ENCODE data around the gene AFAP1.
A peak's percentile ranks its signal among the peaks of the same experiment; 100 is the strongest.

The AFAP1 gene

GRCh38 chr4:7760706-7761105 is 179.0 kb downstream of the AFAP1 start:
- H3K36me3 ChIP-seq (ENCODE audit: control insufficient read depth in 2 of 2, insufficient read depth in 2 of 2, low read length in 2 of 2) = peaks cover 28 to 35% of the 10 kb centered on the region in 2 donors

DNA sequence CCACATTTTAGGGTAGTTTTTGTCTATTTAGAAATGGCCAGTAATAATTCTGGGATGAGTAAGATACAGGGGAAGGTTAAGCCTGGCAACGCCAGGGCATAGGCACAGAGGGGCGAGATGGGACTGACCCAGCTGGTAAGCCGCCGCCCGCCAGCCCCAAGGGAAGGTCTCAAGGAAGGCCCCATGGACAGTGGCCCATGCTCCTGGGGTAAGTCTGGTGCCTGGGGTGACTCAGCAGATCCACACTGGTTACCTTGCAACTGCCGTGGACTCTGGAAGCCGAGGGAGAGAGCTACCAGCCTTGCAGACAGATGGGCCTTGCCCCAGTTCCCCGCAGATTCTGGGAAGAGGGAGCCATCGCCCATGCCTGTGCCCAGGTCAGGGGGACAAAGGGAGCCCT is 179.4 kb downstream of the AFAP1 start:
- H3K9me3 ChIP-seq (ENCODE audit: control insufficient read depth in 2 of 2, low read length in 2 of 2) = no peaks in the 10 kb centered on the region
- no peaks in the 10 kb centered on the region for H3K27me3 ChIP-seq (ENCODE audit: control insufficient read depth in 2 of 2, insufficient read depth in 2 of 2, low read length in 2 of 2)
- H3K27ac ChIP-seq (ENCODE audit: low read depth in 2 of 2, low read length in 2 of 2) = no peak overlapping the region
- no peak overlapping the region for H3K9ac ChIP-seq (ENCODE audit: low read depth in 1 of 2, low read length in 2 of 2)
- no peak overlapping the region for H3K4me3 ChIP-seq (ENCODE audit: low read length in 2 of 2)
- H3K36me3 ChIP-seq (ENCODE audit: control insufficient read depth in 2 of 2, insufficient read depth in 2 of 2, low read length in 2 of 2) = peaks cover 25 to 31% of the 10 kb centered on the region in 2 donors
- peaks cover 0 to 11% of the 10 kb centered on the region in 2 donors for H3K4me1 ChIP-seq (ENCODE audit: control insufficient read depth in 2 of 2, insufficient read depth in 2 of 2, low read length in 2 of 2)

More at GRCh38 chr4:7760706-7761105, 179.0 kb downstream of the AFAP1 start:
- no peak overlapping the region for H3K4me3 ChIP-seq (ENCODE audit: low read length in 2 of 2)
- no peak overlapping the region for H3K27ac ChIP-seq (ENCODE audit: low read depth in 2 of 2, low read length in 2 of 2)
- no peaks in the 10 kb centered on the region for H3K27me3 ChIP-seq (ENCODE audit: control insufficient read depth in 2 of 2, insufficient read depth in 2 of 2, low read length in 2 of 2)
- H3K9ac ChIP-seq (ENCODE audit: low read depth in 1 of 2, low read length in 2 of 2) = no peak overlapping the region
- H3K9me3 ChIP-seq (ENCODE audit: control insufficient read depth in 2 of 2, low read length in 2 of 2) = no peaks in the 10 kb centered on the region
- H3K4me1 ChIP-seq (ENCODE audit: control insufficient read depth in 2 of 2, insufficient read depth in 2 of 2, low read length in 2 of 2) = peaks cover 0 to 11% of the 10 kb centered on the region in 2 donors

DNA sequence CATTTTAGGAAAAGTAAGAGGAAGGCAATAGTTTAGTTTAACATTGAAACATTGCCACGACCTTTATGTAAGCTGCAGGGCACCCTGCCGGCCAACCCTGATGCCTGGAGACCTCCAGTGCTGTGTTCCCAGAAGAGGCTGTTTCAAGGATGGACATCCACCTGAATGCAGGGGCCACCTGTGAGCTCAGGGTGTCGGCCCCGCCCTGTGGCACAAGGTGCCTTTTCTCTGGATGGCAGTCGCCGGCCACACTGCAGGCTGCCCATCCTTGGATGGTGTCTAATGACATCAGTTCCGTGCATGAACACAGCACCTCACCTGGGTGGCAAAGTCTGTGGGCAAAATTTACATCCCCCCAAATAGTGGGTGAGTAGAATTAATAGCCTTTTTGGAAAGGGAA is 180.0 kb downstream of the AFAP1 start:
- Histone ChIP-seq H3K4me1 (ENCODE audit: control insufficient read depth in 2 of 2, insufficient read depth in 2 of 2, low read length in 2 of 2) (peaks cover 0 to 11% of the 10 kb centered on the region in 2 donors), H3K9me3 (ENCODE audit: control insufficient read depth in 2 of 2, low read length in 2 of 2) (no peaks in the 10 kb centered on the region), H3K4me3 (ENCODE audit: low read length in 2 of 2) (no peak overlapping the region), H3K9ac (ENCODE audit: low read depth in 1 of 2, low read length in 2 of 2) (no peak overlapping the region), H3K27ac (ENCODE audit: low read depth in 2 of 2, low read length in 2 of 2) (no peak overlapping the region), H3K27me3 (ENCODE audit: control insufficient read depth in 2 of 2, insufficient read depth in 2 of 2, low read length in 2 of 2) (no peaks in the 10 kb centered on the region), H3K36me3 (ENCODE audit: control insufficient read depth in 2 of 2, insufficient read depth in 2 of 2, low read length in 2 of 2) (peaks cover 22 to 31% of the 10 kb centered on the region in 2 donors)

GRCh38 chr4:7759216-7759615 is 180.4 kb downstream of the AFAP1 start:
- H3K36me3 ChIP-seq (ENCODE audit: control insufficient read depth in 2 of 2, insufficient read depth in 2 of 2, low read length in 2 of 2) = peaks cover 22 to 31% of the 10 kb centered on the region in 2 donors
- no peaks in the 10 kb centered on the region for H3K9me3 ChIP-seq (ENCODE audit: control insufficient read depth in 2 of 2, low read length in 2 of 2)
- H3K4me3 ChIP-seq (ENCODE audit: low read length in 2 of 2) = no peak overlapping the region
- H3K27me3 ChIP-seq (ENCODE audit: control insufficient read depth in 2 of 2, insufficient read depth in 2 of 2, low read length in 2 of 2) = no peaks in the 10 kb centered on the region
- peak overlapping the region in 1 of 2 donors; percentile 4 for H3K9ac ChIP-seq (ENCODE audit: low read depth in 1 of 2, low read length in 2 of 2)
- H3K4me1 ChIP-seq (ENCODE audit: control insufficient read depth in 2 of 2, insufficient read depth in 2 of 2, low read length in 2 of 2) = peaks cover 0 to 11% of the 10 kb centered on the region in 2 donors
- no peak overlapping the region for H3K27ac ChIP-seq (ENCODE audit: low read depth in 2 of 2, low read length in 2 of 2)

DNA sequence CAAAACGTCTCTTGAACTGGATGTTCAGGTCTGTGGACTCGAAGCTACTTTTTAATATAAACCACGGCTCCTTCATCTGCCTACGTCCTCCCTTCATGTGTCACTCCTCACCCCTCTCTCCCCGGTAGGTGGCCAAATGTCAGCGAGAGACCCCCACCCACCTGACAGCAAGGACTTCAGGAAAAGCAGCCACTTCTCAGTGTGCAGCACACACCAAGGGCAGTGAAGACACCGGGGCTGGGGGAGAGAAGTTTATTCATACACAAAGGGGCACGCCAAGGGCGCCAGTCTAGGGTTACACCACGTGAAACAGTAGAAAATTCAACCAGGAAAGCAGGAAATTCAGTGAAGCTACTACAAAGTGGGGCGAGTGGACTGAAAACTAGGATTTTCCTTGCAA is 181.2 kb downstream of the AFAP1 start:
- no peaks in the 10 kb centered on the region for H3K27me3 ChIP-seq (ENCODE audit: control insufficient read depth in 2 of 2, insufficient read depth in 2 of 2, low read length in 2 of 2)
- no peaks in the 10 kb centered on the region for H3K9me3 ChIP-seq (ENCODE audit: control insufficient read depth in 2 of 2, low read length in 2 of 2)
- H3K4me1 ChIP-seq (ENCODE audit: control insufficient read depth in 2 of 2, insufficient read depth in 2 of 2, low read length in 2 of 2) = peaks cover 0 to 11% of the 10 kb centered on the region in 2 donors
- no peak overlapping the region for H3K4me3 ChIP-seq (ENCODE audit: low read length in 2 of 2)
- H3K36me3 ChIP-seq (ENCODE audit: control insufficient read depth in 2 of 2, insufficient read depth in 2 of 2, low read length in 2 of 2) = peaks cover 16 to 26% of the 10 kb centered on the region in 2 donors
- H3K9ac ChIP-seq (ENCODE audit: low read depth in 1 of 2, low read length in 2 of 2) = no peak overlapping the region
- H3K27ac ChIP-seq (ENCODE audit: low read depth in 2 of 2, low read length in 2 of 2) = no peak overlapping the region

GRCh38 chr4:7757501-7758471 is 181.9 kb downstream of the AFAP1 start:
- Histone ChIP-seq H3K9ac (ENCODE audit: low read depth in 1 of 2, low read length in 2 of 2) (no peak overlapping the region), H3K4me3 (ENCODE audit: low read length in 2 of 2) (no peak overlapping the region), H3K36me3 (ENCODE audit: control insufficient read depth in 2 of 2, insufficient read depth in 2 of 2, low read length in 2 of 2) (peaks cover 11 to 21% of the 10 kb centered on the region in 2 donors), H3K9me3 (ENCODE audit: control insufficient read depth in 2 of 2, low read length in 2 of 2) (no peaks in the 10 kb centered on the region), H3K27ac (ENCODE audit: low read depth in 2 of 2, low read length in 2 of 2) (no peak overlapping the region), H3K4me1 (ENCODE audit: control insufficient read depth in 2 of 2, insufficient read depth in 2 of 2, low read length in 2 of 2) (peaks cover 0 to 11% of the 10 kb centered on the region in 2 donors), H3K27me3 (ENCODE audit: control insufficient read depth in 2 of 2, insufficient read depth in 2 of 2, low read length in 2 of 2) (no peaks in the 10 kb centered on the region)

DNA sequence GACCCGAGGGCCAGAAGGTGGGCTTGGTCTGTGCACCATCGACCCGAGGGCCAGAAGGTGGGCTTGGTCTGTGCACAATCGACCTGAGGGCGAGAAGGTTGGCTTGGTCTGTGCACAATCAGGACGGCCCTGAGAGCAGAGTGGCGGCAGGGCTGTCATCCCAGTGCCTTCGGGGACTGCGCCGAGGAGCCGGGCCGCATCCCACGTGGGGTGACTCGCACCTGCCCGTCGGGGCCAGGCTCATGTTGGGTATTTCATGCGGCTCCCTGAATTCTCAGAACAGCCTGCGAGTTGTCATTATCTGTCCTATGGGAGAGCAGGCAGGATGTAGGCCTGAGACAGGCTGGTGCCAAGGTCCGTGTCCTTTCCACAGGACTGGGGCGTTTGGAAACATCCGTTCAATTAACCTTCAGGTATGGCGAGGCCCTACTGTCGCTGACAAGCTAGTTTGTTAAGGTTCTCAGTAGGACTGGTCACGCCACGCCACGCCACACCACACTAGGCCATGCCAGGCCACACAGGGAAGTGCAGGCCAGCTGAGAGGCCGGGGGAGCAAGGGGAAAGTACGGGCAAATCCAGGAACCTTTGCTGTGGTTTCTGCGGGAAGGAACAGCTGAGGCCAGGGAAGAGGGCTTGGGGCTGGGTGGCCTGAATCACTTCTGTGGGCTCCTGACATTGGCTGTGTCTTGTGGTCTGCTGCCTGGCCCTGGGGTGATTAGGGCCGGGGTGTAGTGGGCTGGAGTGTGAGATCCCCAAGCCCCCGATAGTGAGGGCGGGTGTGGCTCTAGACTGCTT is 182.9 kb downstream of the AFAP1 start:
- no peak overlapping the region for H3K4me3 ChIP-seq (ENCODE audit: low read length in 2 of 2)
- no peak overlapping the region for H3K27ac ChIP-seq (ENCODE audit: low read depth in 2 of 2, low read length in 2 of 2)
- no peaks in the 10 kb centered on the region for H3K27me3 ChIP-seq (ENCODE audit: control insufficient read depth in 2 of 2, insufficient read depth in 2 of 2, low read length in 2 of 2)
- peaks cover 11 to 16% of the 10 kb centered on the region in 2 donors for H3K36me3 ChIP-seq (ENCODE audit: control insufficient read depth in 2 of 2, insufficient read depth in 2 of 2, low read length in 2 of 2)
- no peaks in the 10 kb centered on the region for H3K9me3 ChIP-seq (ENCODE audit: control insufficient read depth in 2 of 2, low read length in 2 of 2)
- H3K9ac ChIP-seq (ENCODE audit: low read depth in 1 of 2, low read length in 2 of 2) = no peak overlapping the region
- H3K4me1 ChIP-seq (ENCODE audit: control insufficient read depth in 2 of 2, insufficient read depth in 2 of 2, low read length in 2 of 2) = peaks cover 0 to 11% of the 10 kb centered on the region in 2 donors

DNA sequence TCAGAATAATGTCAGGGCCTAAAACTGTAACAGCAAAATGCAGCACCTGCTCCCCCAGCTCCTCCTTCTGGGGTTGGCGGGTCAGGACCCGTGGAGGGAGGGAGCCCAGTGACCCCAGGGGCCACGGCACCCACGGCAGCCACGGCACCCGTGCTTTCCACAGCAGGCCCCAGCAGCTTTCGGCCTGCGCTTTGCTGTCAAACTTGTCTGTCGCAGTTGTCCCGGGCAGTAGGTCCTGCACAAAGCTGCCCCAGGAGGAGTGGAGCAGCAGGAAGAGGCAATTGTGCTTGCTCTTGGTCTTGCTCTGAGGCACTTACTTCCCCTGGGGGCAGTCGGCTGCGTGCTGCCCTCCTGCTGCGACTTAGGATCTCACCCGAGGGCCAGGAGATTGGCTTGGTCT is 183.6 kb downstream of the AFAP1 start:
- Histone ChIP-seq H3K4me1 (ENCODE audit: control insufficient read depth in 2 of 2, insufficient read depth in 2 of 2, low read length in 2 of 2) (peaks cover 0 to 11% of the 10 kb centered on the region in 2 donors), H3K9me3 (ENCODE audit: control insufficient read depth in 2 of 2, low read length in 2 of 2) (no peaks in the 10 kb centered on the region), H3K27ac (ENCODE audit: low read depth in 2 of 2, low read length in 2 of 2) (no peak overlapping the region), H3K4me3 (ENCODE audit: low read length in 2 of 2) (no peak overlapping the region), H3K36me3 (ENCODE audit: control insufficient read depth in 2 of 2, insufficient read depth in 2 of 2, low read length in 2 of 2) (peaks cover 8 to 11% of the 10 kb centered on the region in 2 donors), H3K9ac (ENCODE audit: low read depth in 1 of 2, low read length in 2 of 2) (no peak overlapping the region), H3K27me3 (ENCODE audit: control insufficient read depth in 2 of 2, insufficient read depth in 2 of 2, low read length in 2 of 2) (no peaks in the 10 kb centered on the region)

DNA sequence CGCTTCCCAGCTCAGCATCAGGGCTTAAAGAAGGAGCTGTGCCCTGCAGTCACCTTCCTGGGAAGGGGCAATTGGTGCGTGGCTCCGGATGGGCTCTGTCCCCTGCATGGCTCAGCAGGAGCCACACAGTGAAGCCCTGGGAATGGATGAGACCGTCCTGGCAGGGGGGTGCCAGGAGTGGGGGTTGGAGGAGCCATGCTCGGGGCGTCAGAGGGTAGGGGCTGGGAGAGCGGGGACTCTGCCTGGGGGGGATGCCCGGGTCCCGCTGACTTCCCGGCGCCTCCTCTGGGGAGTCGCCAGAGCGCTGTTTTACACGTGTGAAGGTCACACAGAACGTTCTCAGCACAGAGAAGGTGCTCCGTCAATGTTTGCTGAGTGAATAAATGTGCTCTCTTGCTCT is 184.1 kb downstream of the AFAP1 start:
- Histone ChIP-seq H3K4me1 (ENCODE audit: control insufficient read depth in 2 of 2, insufficient read depth in 2 of 2, low read length in 2 of 2) (peaks cover 0 to 11% of the 10 kb centered on the region in 2 donors), H3K4me3 (ENCODE audit: low read length in 2 of 2) (no peak overlapping the region)

More for the DNA sequence above, 184.1 kb downstream of the AFAP1 start:
- Histone ChIP-seq H3K9me3 (ENCODE audit: control insufficient read depth in 2 of 2, low read length in 2 of 2) (no peaks in the 10 kb centered on the region), H3K9ac (ENCODE audit: low read depth in 1 of 2, low read length in 2 of 2) (no peak overlapping the region), H3K36me3 (ENCODE audit: control insufficient read depth in 2 of 2, insufficient read depth in 2 of 2, low read length in 2 of 2) (peaks cover 5 to 7% of the 10 kb centered on the region in 2 donors), H3K27me3 (ENCODE audit: control insufficient read depth in 2 of 2, insufficient read depth in 2 of 2, low read length in 2 of 2) (no peaks in the 10 kb centered on the region), H3K27ac (ENCODE audit: low read depth in 2 of 2, low read length in 2 of 2) (no peak overlapping the region)

Measured in mucosa of rectum (tissue), 2 donors.